GM18505 (cell line): ENCODE results near the gene SALL4.
"Not testable (repeated sequence)": the region's sequence is repeated elsewhere in the genome, so short reads cannot be mapped to it uniquely, and the experiment has no call there.

ENCODE experiments used
- ATAC-seq: cut with Tn5 transposase; IDR thresholded peaks from one replicate; pipeline ENCODE4 v1.9.1; 2021; ENCODE audit not compliant: unreplicated experiment
- POLR2A ChIP-seq: IDR thresholded peaks from 4 replicates; pipeline ENCODE4 v1.6.1; 2011; ENCODE audit warnings: borderline replicate concordance; ENCODE audit not compliant: insufficient read depth, insufficient read length; ENCODE audit errors: extremely low read depth

Gene SALL4

DNA sequence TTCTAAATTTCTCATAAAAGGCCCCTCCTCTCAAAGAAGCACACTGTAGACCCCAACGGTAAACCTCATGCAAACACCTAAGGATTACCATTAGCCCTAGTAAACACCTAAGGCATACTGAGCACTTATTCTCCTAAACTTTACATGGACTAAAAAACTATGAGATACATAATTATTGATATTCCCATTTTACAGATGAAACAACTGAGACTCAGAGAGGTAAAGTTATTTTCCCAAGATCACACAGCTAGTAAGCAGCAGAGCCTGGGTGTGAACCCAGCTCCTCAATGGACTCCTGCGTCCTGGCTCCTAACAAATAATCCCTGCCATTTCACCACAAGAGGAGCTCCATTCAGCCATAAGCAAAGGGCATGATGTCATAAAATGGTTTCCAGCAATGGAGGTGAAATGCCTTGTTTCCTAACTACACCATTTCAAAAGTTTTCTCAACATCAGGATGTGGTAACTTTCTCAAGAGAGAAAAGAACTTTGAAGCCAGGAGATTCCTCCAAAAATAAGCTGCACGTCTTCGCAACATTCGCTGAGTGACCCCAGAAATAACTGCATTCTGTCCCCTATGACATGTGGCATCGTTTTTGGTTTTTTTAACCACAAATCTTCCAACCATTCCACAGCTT, 38.2 kb downstream of the SALL4 start:
- no peak for TF ChIP-seq POLR2A

DNA sequence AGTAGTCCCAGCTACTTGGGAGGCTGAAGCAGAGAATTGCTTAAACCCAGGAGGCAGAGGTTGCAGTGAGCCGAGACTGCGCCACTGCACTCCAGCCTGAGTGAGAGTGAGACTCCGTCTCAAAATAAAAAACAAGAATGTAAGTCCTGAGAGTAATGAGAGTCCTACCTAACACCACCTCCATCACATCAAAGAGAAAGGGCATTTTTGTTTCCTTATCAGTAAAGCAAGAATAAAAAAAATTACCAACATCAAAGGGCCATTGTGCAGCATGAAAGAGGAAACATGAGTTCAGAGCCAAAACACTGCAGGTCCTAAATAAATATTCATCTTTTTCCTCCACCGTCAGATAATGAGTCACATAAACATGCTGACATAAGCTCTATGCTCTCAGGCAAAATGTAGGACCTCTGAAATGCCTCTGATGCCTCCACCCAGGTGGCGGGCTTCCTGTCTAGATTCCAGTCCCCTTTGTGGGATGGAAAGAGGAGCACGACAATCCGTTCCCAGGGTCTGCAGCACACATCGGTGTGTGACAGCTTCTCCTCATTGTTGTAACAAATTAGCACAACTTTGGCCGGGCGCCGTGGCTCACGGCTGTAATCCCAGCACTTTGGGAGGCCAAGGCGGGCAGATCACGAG, 41.3 kb downstream of the SALL4 start:
- no peak for TF ChIP-seq POLR2A
- ATAC-seq: no peak

More for the DNA sequence above, 38.2 kb downstream of the SALL4 start:
- ATAC-seq: no peak

DNA sequence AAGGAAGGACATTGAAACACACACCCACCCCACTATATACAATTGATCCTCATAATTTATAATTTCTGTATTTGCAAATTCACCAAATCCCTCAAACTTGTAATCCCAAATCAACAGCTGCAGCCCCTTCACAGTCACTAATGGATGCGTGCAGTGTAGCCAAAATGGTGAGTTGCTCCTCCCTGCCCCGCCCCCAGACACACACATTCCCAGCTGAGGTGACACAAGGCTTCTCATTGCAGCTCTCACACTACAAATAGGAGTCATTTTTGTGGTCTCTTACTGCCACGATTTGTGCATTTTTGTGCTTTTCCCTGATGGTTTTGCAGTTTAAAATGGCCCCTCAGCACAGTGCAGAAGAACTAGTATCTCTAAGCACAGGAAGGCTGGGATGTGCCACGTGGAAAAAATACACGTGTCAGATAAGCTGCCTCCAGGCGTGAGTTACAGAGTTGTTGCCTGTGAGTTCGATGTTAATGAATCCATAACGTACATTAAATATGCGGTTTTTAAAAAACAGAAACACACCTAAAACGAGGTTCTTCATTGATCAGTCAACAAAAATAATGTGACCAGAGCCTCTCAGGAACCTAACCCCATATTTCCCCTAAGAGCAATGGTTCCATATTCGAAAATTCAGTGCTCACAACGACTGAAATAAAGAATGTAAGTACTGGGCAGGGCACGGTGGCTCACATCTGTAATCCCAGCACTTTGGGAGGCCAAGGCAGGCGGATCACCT, 42.4 kb downstream of the SALL4 start:
- no peak for TF ChIP-seq POLR2A
- no peak for ATAC-seq

DNA sequence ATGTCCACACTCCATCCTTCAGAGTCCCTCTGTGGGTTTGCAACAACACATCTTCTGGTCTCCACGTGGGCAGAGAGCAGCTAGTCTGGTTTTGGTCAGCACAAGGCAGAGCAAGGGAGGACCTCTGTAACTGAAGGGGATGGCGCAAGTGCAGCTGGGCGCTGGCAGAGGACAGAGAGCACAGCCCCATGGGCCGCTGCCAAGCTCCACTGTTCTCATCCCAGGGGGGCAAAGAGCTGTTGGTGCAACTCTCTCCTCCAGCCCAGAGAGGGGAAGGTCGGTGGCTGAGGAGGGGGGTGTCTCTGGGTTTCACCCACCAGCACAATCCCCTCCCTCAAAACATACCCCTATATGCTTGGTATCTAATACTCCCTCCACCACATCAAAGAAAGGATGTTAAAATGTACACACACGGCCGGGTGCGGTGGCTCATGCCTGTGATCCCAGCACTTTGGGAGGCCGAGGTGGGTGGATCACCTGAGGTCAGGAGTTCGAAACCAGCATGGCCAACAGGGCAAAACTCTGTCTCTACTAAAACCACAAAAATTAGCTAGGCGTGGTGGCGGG, 43.3 kb downstream of the SALL4 start:
- no peak for TF ChIP-seq POLR2A
- no peak for ATAC-seq

DNA sequence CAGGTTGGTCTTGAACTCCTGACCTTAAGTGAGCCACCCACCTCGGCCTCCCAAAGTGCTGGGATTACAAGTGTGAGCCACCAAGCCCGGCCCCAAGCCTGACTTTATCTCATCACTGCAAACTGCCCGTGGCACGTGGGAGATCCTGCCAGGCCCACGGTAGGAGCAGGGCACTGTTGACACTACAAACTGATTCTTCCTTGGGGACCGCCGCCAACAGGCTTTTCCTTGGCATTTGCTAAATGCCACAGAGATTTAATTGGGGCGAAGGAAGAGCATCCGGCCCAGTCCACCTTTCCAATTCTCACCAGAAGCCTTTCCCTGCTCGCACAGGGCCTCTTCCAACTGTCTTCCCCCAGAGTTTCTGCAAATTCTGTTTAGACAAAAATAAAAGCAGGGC, 45.1 kb downstream of the SALL4 start:
- TF ChIP-seq POLR2A: no peak
- ATAC-seq: no peak

DNA sequence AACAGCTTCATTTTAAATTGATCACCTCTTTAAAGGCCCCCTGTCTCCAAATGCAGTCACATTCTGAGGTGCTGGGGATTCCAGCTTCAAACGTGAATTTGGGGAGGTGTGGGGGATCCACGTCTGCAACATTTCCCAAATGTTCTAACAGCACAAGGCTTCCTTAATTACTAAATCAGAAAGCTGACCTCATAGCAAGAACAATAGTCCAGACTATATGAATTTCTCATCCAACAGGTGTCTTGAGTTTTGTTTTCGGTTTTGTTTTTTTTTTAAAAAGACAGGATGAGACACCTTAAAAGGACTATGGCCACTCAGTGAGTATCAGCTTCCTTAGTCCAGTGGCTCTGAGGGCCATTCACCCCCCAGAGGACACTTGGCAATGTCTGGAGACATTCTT, 45.7 kb downstream of the SALL4 start:
- ATAC-seq: no peak
- TF ChIP-seq POLR2A: no peak

DNA sequence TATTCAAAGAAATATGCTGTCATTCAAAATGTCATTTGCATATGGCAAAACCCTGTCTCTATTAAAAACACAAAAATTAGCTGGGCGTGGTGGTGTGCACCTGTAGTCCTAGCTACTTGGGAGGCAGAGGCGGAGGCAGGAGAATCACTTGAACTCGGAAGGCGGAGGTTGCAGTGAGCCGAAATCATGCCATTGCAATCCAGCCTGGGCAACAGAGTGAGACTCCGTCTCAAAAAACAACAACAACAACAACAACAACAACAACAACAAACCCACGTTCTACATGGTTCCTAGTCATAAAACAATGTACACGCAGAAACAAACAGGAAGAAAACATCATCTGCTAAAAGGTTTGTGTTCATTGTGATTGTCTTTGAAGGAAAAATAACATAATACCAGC, 49.1 kb downstream of the SALL4 start:
- not testable (repeated sequence) for ATAC-seq

DNA sequence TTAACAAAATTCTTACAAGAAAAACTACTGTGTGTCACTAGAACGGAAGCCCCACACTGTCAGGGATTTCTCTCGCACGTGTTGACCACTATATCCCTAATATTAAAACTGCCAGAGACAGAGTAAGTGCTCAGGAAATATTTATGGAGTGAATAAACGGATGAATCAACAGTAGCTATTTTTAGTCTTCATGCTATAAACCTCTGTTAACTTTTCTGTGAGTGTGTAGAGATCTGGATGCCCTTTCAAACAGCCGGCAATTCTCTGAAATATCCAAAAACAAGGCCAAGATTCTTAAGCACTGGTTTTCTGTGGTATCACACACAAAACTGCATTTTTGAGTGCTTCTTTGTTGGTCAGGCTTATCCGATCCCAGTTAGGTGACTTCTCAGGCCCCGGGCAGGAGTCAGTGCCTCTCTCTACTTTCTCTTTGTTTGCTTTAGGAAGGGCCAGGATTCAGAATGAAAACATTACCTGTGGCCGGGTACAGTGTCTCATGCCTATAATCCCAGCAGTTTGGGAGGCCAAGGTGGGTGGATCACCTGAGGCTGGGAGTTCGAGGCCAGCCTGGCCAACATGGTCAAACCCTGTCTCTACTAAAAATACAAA, 49.9 kb downstream of the SALL4 start:
- ATAC-seq: no peak
- no peak for TF ChIP-seq POLR2A

DNA sequence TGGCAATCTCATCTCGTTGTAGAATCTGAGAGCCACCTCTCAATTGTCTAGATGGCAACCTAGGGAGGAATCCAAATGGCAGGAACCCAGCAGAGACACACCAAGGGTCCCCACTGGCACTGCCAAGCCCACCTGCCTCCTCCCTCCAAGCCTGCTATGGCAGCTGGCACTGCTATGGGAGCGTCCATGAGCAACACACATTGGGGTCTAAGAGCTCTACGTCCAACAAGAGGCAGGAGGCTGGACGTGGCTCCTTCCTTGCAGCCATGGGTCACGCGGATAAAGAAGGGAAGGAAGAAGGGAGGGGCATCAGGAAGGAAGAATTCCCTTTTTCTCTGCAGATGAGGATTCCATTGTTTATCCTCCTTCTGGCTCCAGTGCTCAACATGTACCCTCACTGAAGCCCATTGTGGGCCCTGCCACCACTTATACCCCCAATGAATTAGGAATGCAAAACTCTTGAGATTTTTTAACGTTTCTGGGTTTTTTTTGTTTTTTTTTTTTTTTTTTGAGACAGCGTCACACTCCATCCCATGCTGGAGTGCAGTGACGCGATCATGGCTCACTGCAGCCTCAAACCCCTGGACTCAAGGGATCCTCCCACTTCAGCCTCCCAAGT, 51.4 kb downstream of the SALL4 start:
- no peak for ATAC-seq
- no peak for TF ChIP-seq POLR2A

DNA sequence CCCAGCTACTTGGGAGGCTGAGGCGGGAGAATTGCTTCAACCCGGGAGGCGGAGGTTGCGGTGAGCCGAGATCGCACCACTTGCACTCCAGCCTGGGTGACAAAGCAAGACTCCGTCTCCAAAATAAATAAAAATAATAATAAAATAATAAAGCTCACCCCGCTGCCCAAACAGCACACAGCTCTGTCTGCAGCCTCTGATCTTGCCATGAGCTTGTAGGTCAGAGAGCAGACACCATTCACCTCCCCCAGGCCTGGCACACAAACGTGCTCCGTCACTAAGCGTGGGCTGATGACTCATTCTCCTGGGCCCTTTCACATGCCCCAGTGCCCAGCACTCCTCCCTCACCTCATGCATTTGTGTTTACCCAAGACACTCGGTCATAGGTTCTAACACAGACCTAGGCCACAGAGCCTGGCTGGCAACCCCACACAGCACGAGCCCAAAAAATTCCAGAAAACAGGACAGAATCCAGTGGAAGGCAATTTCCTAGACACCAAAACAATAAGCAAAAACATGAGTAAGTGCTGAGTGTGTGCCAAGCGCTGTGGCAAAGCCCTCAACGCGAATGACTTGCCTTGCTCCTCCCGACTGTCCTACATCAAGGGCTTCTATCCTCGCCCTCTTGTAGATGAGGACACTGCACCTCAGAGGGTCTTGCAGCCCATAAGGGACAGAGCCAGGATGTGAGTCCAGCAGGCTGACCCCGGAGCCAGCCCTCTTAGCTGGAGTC, 52.1 kb downstream of the SALL4 start:
- no peak for ATAC-seq
- TF ChIP-seq POLR2A: no peak

DNA sequence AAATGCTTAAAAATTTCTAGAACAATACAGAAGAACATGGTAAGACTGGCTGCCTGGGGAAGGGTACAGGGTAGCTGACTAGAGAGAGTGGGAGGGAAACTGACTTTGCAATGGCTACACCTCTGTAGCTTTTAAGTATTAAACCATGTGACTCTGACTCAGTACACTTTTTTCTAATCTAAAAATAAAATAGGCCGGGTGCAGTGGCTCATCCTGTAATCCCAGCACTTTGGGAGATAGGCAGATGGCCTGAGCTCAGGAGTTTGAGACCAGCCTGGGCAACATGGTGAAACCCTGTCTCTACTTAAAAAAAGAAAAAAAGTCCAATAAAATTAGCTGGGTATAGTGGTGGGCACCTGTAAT, 52.7 kb downstream of the SALL4 start:
- TF ChIP-seq POLR2A: no peak
- ATAC-seq: no peak

DNA sequence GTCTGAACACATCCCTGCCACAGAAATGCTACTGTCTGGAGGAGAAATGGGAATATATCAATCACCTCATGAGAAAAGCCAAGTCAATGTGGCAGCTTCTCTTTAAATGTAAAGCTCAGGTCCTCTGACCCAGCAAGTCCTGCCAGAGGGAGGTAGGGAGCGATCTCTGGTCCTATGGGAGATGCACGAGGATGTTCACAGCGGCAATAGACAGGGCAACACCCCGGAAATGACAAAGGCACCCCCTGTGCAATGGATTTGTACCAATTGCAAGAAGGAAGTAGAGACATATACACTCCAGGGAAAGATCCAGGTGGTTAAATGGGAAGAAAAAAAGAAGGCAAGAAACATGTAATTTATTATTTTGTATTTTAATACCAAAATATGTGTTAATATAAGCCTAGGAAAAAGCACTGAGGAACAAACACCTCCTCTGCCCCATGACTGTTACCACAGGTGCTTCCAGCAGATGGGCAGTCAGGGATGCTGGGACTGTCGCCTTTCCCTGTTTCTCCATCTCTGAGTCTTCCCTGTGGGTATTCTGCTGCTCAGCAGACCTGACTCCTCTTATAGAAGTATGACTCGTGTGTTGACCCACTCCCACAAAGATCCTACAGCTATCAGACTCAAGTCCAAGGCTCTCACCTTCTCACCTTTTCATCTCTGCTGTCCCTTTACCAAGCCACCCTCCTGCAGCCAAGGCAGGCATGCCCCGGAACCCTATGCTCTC, 55.0 kb downstream of the SALL4 start:
- TF ChIP-seq POLR2A: no peak
- no peak for ATAC-seq
